OCI-LY1 (cell line): ENCODE data around the gene RAPH1.

ENCODE experiments used
- H2AFZ ChIP-seq: fragments of 200-600 bp; sonication (generic), shearing (Covaris generic); 2 replicates; pipeline ENCODE4 v1.6.0; 2014; ENCODE audit warnings: antibody characterized with exemption, mild to moderate bottlenecking, low read length
- H3F3A ChIP-seq: fragments of 200-600 bp; sonication (generic), shearing (Covaris generic); 2 replicates; pipeline ENCODE4 v1.6.0; 2014; ENCODE audit warnings: mild to moderate bottlenecking, antibody characterized with exemption, low read length, moderate library complexity; ENCODE audit not compliant: insufficient read depth
- H3K27ac ChIP-seq: fragments of 200-600 bp; sonication (generic); 2 replicates; pipeline ENCODE4 v1.5.1; 2014; ENCODE audit warnings: low read length, mixed run types, mild to moderate bottlenecking, low read depth; ENCODE audit not compliant: poor library complexity, severe bottlenecking
- H3K27me3 ChIP-seq: fragments of 200-600 bp; sonication (generic); 2 replicates; pipeline ENCODE4 v1.6.0; 2014; ENCODE audit warnings: antibody characterized with exemption, mild to moderate bottlenecking, low read length, moderate library complexity; ENCODE audit not compliant: insufficient read depth
- H3K36me3 ChIP-seq: fragments of 200-600 bp; sonication (generic); 2 replicates; pipeline ENCODE4 v1.6.1; 2014; ENCODE audit warnings: mild to moderate bottlenecking, antibody characterized with exemption, low read length, moderate library complexity, mixed read lengths; ENCODE audit not compliant: insufficient read depth
- H3K4me1 ChIP-seq: fragments of 200-600 bp; sonication (generic); 2 replicates; pipeline ENCODE4 v1.5.1; 2014; ENCODE audit warnings: mild to moderate bottlenecking, low read length, moderate library complexity; ENCODE audit not compliant: insufficient read depth, severe bottlenecking
- H3K4me2 ChIP-seq: fragments of 200-600 bp; sonication (generic), shearing (Covaris generic); 2 replicates; pipeline ENCODE4 v1.6.1; 2014; ENCODE audit warnings: low read length
- H3K4me3 ChIP-seq: fragments of 200-600 bp; sonication (generic); 2 replicates; pipeline ENCODE4 v1.5.1; 2014; ENCODE audit warnings: low read length, low read depth, mild to moderate bottlenecking, mixed read lengths; ENCODE audit not compliant: poor library complexity, severe bottlenecking
- H3K79me2 ChIP-seq: fragments of 200-600 bp; shearing (Covaris generic); 2 replicates; pipeline ENCODE4 v1.6.1; 2016; ENCODE audit warnings: mixed run types, low read length, mixed read lengths; ENCODE audit not compliant: insufficient read depth
- H3K9ac ChIP-seq: fragments of 200-600 bp; sonication (generic), shearing (Covaris generic); 2 replicates; pipeline ENCODE4 v1.6.1; 2014; ENCODE audit warnings: mild to moderate bottlenecking, low read length, mixed read lengths
- H3K9me2 ChIP-seq: fragments of 200-600 bp; sonication (generic), shearing (Covaris generic); 2 replicates; pipeline ENCODE4 v1.6.1; 2014; ENCODE audit warnings: low read depth, mild to moderate bottlenecking, low read length, mixed read lengths
- H3K9me3 ChIP-seq: fragments of 200-600 bp; shearing (Covaris generic); 2 replicates; pipeline ENCODE4 v1.6.1; 2014; ENCODE audit warnings: low read length, mixed read lengths
- H4K20me1 ChIP-seq: fragments of 200-600 bp; sonication (generic), shearing (Covaris generic); 2 replicates; pipeline ENCODE4 v1.6.0; 2016; ENCODE audit warnings: mild to moderate bottlenecking, low read length; ENCODE audit not compliant: insufficient read depth
- CTCF ChIP-seq: fragments of 200-600 bp; sonication (generic), shearing (Covaris generic); IDR thresholded peaks from 2 replicates; pipeline ENCODE4 v1.5.1; 2017; ENCODE audit warnings: mild to moderate bottlenecking, antibody characterized with exemption, low read length, moderate library complexity, mixed read lengths
- EZH2 ChIP-seq: fragments of 200-600 bp; sonication (generic), shearing (Covaris generic); IDR thresholded peaks from 2 replicates; pipeline ENCODE4 v1.8.0; 2017; ENCODE audit warnings: borderline replicate concordance, mixed run types, mild to moderate bottlenecking, antibody characterized with exemption, low read length, moderate library complexity, mixed read lengths

Gene RAPH1

GRCh38 chr2:203440671-203441070, 94.4 kb downstream of the RAPH1 start:
- H3K9ac ChIP-seq = no peak overlapping the region
- H3K27ac ChIP-seq = no peak overlapping the region
- H3F3A ChIP-seq = no peaks in the 10 kb centered on the region
- no peak overlapping the region for H3K4me2 ChIP-seq
- no peaks in the 10 kb centered on the region for H3K9me3 ChIP-seq
- H3K36me3 ChIP-seq = no peaks in the 10 kb centered on the region
- TF ChIP-seq CTCF (no peak), EZH2 (no peak)
- no peaks in the 10 kb centered on the region for H3K9me2 ChIP-seq
- no peaks in the 10 kb centered on the region for H4K20me1 ChIP-seq
- no peaks in the 10 kb centered on the region for H3K79me2 ChIP-seq
- no peaks in the 10 kb centered on the region for H3K27me3 ChIP-seq
- no peak overlapping the region for H2AFZ ChIP-seq
- no peaks in the 10 kb centered on the region for H3K4me1 ChIP-seq
- no peak overlapping the region for H3K4me3 ChIP-seq

GRCh38 chr2:203438528-203438927, 96.6 kb downstream of the RAPH1 start:
- H3K4me3 ChIP-seq = no peak overlapping the region
- no peaks in the 10 kb centered on the region for H4K20me1 ChIP-seq
- no peak overlapping the region for H3K27ac ChIP-seq
- no peak for TF ChIP-seq CTCF
- TF ChIP-seq EZH2 = no peak
- H3F3A ChIP-seq = no peaks in the 10 kb centered on the region
- peaks cover 14% of the 10 kb centered on the region for H3K4me1 ChIP-seq
- H3K9ac ChIP-seq = no peak overlapping the region
- no peaks in the 10 kb centered on the region for H3K27me3 ChIP-seq
- H3K9me3 ChIP-seq = no peaks in the 10 kb centered on the region
- no peaks in the 10 kb centered on the region for H3K9me2 ChIP-seq
- no peaks in the 10 kb centered on the region for H3K36me3 ChIP-seq
- H3K79me2 ChIP-seq = no peaks in the 10 kb centered on the region
- H3K4me2 ChIP-seq = no peak overlapping the region
- no peak overlapping the region for H2AFZ ChIP-seq

- Histone ChIP-seq H3K9me3 (no peaks in the 10 kb centered on the region), H3K4me3 (no peak overlapping the region), H2AFZ (no peak overlapping the region), H3K4me2 (no peak overlapping the region), H3F3A (no peaks in the 10 kb centered on the region), H3K4me1 (peaks cover 24% of the 10 kb centered on the region), H3K79me2 (no peaks in the 10 kb centered on the region), H4K20me1 (no peaks in the 10 kb centered on the region), H3K9ac (no peak overlapping the region), H3K27ac (no peak overlapping the region), H3K27me3 (no peaks in the 10 kb centered on the region), H3K36me3 (no peaks in the 10 kb centered on the region), H3K9me2 (no peaks in the 10 kb centered on the region)
- TF ChIP-seq CTCF (no peak), EZH2 (no peak)
Measured at GRCh38 chr2:203437511-203437910, 97.6 kb downstream of the RAPH1 start.
